PC-3 (cell line): Measurements from ENCODE around the gene AGFG2.

Experiments used
- EZH2 ChIP-seq: fragments of 300-600 bp; sonication (generic); IDR thresholded peaks from one replicate; pipeline ENCODE4 v1.6.1; 2017; ENCODE audit warnings: antibody characterized with exemption, mild to moderate bottlenecking, low read length; ENCODE audit not compliant: unreplicated experiment
- TF ChIP-seq, protein P1 (sequence below): fragments of 300-600 bp; sonication (generic); conservative IDR thresholded peaks from 2 replicates; pipeline ENCODE4 v1.5.1; 2017; ENCODE audit warnings: antibody characterized with exemption, low read depth, mild to moderate bottlenecking, low read length

GRCh38 chr7:100600730-100601038, 61.7 kb downstream of the AGFG2 start:
- TF ChIP-seq, protein P1, sequence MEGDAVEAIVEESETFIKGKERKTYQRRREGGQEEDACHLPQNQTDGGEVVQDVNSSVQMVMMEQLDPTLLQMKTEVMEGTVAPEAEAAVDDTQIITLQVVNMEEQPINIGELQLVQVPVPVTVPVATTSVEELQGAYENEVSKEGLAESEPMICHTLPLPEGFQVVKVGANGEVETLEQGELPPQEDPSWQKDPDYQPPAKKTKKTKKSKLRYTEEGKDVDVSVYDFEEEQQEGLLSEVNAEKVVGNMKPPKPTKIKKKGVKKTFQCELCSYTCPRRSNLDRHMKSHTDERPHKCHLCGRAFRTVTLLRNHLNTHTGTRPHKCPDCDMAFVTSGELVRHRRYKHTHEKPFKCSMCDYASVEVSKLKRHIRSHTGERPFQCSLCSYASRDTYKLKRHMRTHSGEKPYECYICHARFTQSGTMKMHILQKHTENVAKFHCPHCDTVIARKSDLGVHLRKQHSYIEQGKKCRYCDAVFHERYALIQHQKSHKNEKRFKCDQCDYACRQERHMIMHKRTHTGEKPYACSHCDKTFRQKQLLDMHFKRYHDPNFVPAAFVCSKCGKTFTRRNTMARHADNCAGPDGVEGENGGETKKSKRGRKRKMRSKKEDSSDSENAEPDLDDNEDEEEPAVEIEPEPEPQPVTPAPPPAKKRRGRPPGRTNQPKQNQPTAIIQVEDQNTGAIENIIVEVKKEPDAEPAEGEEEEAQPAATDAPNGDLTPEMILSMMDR, result no peak
- TF ChIP-seq EZH2, result no peak
